Spleen (tissue), 11 donors: Measurements from ENCODE around the gene PYGB. TPM values are rescaled to one million over a fixed set of nuclear protein-coding genes. Genes with fewer than 3 reads are reported as not detected.

ENCODE experiments used
- DNase-seq: peaks from one replicate; pipeline ENCODE4 v3.0.0-alpha.2; 2020
- H3K27ac ChIP-seq, 8 donors: fragments of 200-600 bp; sonication (generic) in 7 of 8; 1 replicate in 4 of 8; 2 replicates in 4 of 8; pipeline versions ENCODE4 v1.5.0 to v1.8.0; 2016 to 2021; ENCODE audit warnings: inconsistent platforms in 4 of 8, mild to moderate bottlenecking in 4 of 8, moderate library complexity in 1 of 8
- H3K27me3 ChIP-seq, 7 donors: fragments of 200-600 bp; sonication (generic) in 6 of 7; replicated peaks in 1 of 7; 1 replicate in 4 of 7; 2 replicates in 3 of 7; pipeline versions ENCODE4 v1.5.0 to v1.8.0; 2016 to 2021; ENCODE audit warnings: inconsistent platforms in 3 of 7, mild to moderate bottlenecking in 1 of 7
- H3K36me3 ChIP-seq, 6 donors: fragments of 200-600 bp; sonication (generic) in 5 of 6; 1 replicate in 4 of 6; 2 replicates in 2 of 6; pipeline versions ENCODE4 v1.5.0 to v1.8.0; 2016 to 2021; ENCODE audit warnings: inconsistent platforms in 2 of 6
- H3K4me1 ChIP-seq, 6 donors: fragments of 200-600 bp; sonication (generic) in 5 of 6; 1 replicate in 3 of 6; 2 replicates in 3 of 6; pipeline versions ENCODE4 v1.5.0 to v1.8.0; 2016 to 2021; ENCODE audit warnings: inconsistent platforms in 3 of 6
- H3K4me3 ChIP-seq, 8 donors: fragments of 200-600 bp; sonication (generic) in 7 of 8; 1 replicate in 4 of 8; 2 replicates in 4 of 8; pipeline versions ENCODE4 v1.5.0 to v1.8.0; 2016 to 2021; ENCODE audit warnings: inconsistent platforms in 4 of 8, mild to moderate bottlenecking in 4 of 8, moderate library complexity in 2 of 8
- H3K9me3 ChIP-seq, 8 donors: fragments of 200-600 bp; sonication (generic) in 7 of 8; 1 replicate in 4 of 8; 2 replicates in 4 of 8; pipeline versions ENCODE4 v1.5.0 to v1.8.0; 2016 to 2021; ENCODE audit warnings: inconsistent platforms in 4 of 8
- CTCF ChIP-seq, 11 experiments: fragments of 200-600 bp in 7 of 11; fragments of 450-650 bp in 4 of 11; sonication (generic) in 4 of 11; IDR thresholded peaks in 8 of 11; conservative IDR thresholded peaks in 3 of 11; 1 replicate in 7 of 11; 2 replicates in 4 of 11; pipeline versions ENCODE4 v1.4.0 to v1.8.0; 2016 to 2021; ENCODE audit warnings: antibody characterized with exemption in 11 of 11, inconsistent platforms in 4 of 11, mild to moderate bottlenecking in 1 of 11
- POLR2A ChIP-seq, 3 donors: fragments of 450-650 bp; IDR thresholded peaks; one replicate each; pipeline ENCODE4 v1.5.1; 2017; ENCODE audit warnings: antibody characterized with exemption in 3 of 3, mild to moderate bottlenecking in 1 of 3
- POLR2AphosphoS5 ChIP-seq, 3 donors: sonication (generic); formaldehyde crosslinking; IDR thresholded peaks; one replicate each; pipeline ENCODE4 v1.5.1; 2017; ENCODE audit warnings: antibody characterized with exemption in 3 of 3
- WGBS, 5 donors: extraction: QIAGEN DNeasy Blood & Tissue Kit in 3 of 5; methylation state at CpG; one replicate each; pipeline versions ENCODE4 v1.1.5 to v1.1.7; 2013 to 2018; 5-methylcytosine and 5-hydroxymethylcytosine counted together
- intact Hi-C: fragments of 100-400 bp; cut with DNase I; formaldehyde crosslinking; loops from one replicate; pipeline ENCODE4 v1.15.0; 2023; ENCODE audit warnings: low total_unique reads
- polyA plus RNA-seq, 3 donors: library from polyadenylated mRNA; stranded (reverse); fragments of 200-250 nt; gene quantifications; one replicate each; pipeline ENCODE4 v1.2.1, GENCODE V29; 2013
- total RNA-seq, 7 donors: library from RNA; depleted of rRNA in 3 of 7; stranded (reverse); fragments of >200 nt in 3 of 7; fragmentation: NEBNext Ultra II Directional in 4 of 7; extraction: Animal tissue kit (Norgen Biotek cat#: 25700) in 4 of 7; gene quantifications; one replicate each; pipeline versions ENCODE4 v1.1.0 to v1.2.1, GENCODE V29; 2016 to 2021
- donor health status: healthy with polysubstance abuse.
- donor health status: DM: no; HTN: no; CAD: no; lungs with moderate emphysema.
- donor health status: DM: no; HTN: no; CAD: no.
- donor health status: Bipolar disorder and iron deficiency.
- donor health status: healthy.
- donor health status: DM: no; HTN: no; CAD: no.
- donor health status: DM: yes; HTN: yes; CAD: no.

Gene PYGB
- total and polyA plus RNA-seq, 10 donors = 10.5 to 47.8 (median 32.3) TPM

- Histone ChIP-seq H3K27ac (no peak overlapping the region), H3K4me3 (no peak overlapping the region), H3K27me3 (no peaks in the 10 kb centered on the region), H3K9me3 (no peaks in the 10 kb centered on the region), H3K36me3 (peaks cover 0 to 27% (median 0%) of the 10 kb centered on the region in 6 donors), H3K4me1 (peaks cover 0 to 4% (median 0%) of the 10 kb centered on the region in 6 donors)
- no peak for DNase-seq
- intact Hi-C loops = no loop called here
- WGBS, 5 donors = 86 to 93% (median 88%) methylated on average over 17 of the region's 17 CpGs
- TF ChIP-seq POLR2AphosphoS5 (IDR thresholded peaks at IDR 0.05) (no peak), CTCF (IDR thresholded peaks at IDR 0.05 in 8 of 11, conservative IDR thresholded peaks at IDR 0.05 in 3 of 11) (no peak), POLR2A (IDR thresholded peaks at IDR 0.05) (no peak)
Measured at GRCh38 chr20:25336561-25337422, 88.9 kb downstream of the PYGB start.

- Histone ChIP-seq H3K27me3 (no peaks in the 10 kb centered on the region), H3K4me1 (peaks cover 0 to 10% (median 0%) of the 10 kb centered on the region in 6 donors), H3K36me3 (peaks cover 0 to 27% (median 0%) of the 10 kb centered on the region in 6 donors), H3K27ac (no peak overlapping the region), H3K9me3 (no peaks in the 10 kb centered on the region), H3K4me3 (no peak overlapping the region)
- intact Hi-C loops = no loop called here
- TF ChIP-seq POLR2AphosphoS5 (IDR thresholded peaks at IDR 0.05) (no peak), POLR2A (IDR thresholded peaks at IDR 0.05) (no peak), CTCF (IDR thresholded peaks at IDR 0.05 in 8 of 11, conservative IDR thresholded peaks at IDR 0.05 in 3 of 11) (no peak)
- DNase-seq = no peak
- 90 to 95% (median 92%) methylated on average over 11 of the region's 11 CpGs for WGBS, 5 donors
Measured at GRCh38 chr20:25338112-25339023, 90.5 kb downstream of the PYGB start.

GRCh38 chr20:25339608-25340007, 91.7 kb downstream of the PYGB start:
- H3K27me3 ChIP-seq = no peaks in the 10 kb centered on the region
- TF ChIP-seq POLR2A (IDR thresholded peaks at IDR 0.05) (no peak), POLR2AphosphoS5 (IDR thresholded peaks at IDR 0.05) (no peak), CTCF (IDR thresholded peaks at IDR 0.05 in 8 of 11, conservative IDR thresholded peaks at IDR 0.05 in 3 of 11) (no peak)
- no peaks in the 10 kb centered on the region for H3K9me3 ChIP-seq
- no peak overlapping the region for H3K27ac ChIP-seq
- peaks cover 0 to 29% (median 0%) of the 10 kb centered on the region in 6 donors for H3K36me3 ChIP-seq
- peaks cover 0 to 21% (median 0%) of the 10 kb centered on the region in 6 donors for H3K4me1 ChIP-seq
- DNase-seq = no peak
- 93 to 98% (median 95%) methylated on average over 12 of the region's 12 CpGs for WGBS, 5 donors
- intact Hi-C loops = no loop called here
- no peak overlapping the region for H3K4me3 ChIP-seq
